ENCODE results near the gene RFTN1.

The RFTN1 gene

GRCh38 chr3:16406166-16406565 is 107.3 kb downstream of the RFTN1 start:
- no peak for DNase-seq (ENCODE audit: low read depth)

GRCh38 chr3:16404349-16404895 is 109.1 kb downstream of the RFTN1 start:
- DNase-seq (ENCODE audit: low read depth) = no peak

GRCh38 chr3:16402451-16402850 is 111.0 kb downstream of the RFTN1 start:
- DNase-seq (ENCODE audit: low read depth) = no peak

GRCh38 chr3:16401273-16401672 is 112.2 kb downstream of the RFTN1 start:
- no peak for DNase-seq (ENCODE audit: low read depth)

- no peak for DNase-seq (ENCODE audit: low read depth)
Observed at GRCh38 chr3:16400106-16400931, 113.2 kb downstream of the RFTN1 start.

- DNase-seq (ENCODE audit: low read depth) = peak; percentile 58
Observed at GRCh38 chr3:16399473-16399872, 114.0 kb downstream of the RFTN1 start.

- no peak for DNase-seq (ENCODE audit: low read depth)
Observed at GRCh38 chr3:16398648-16399047, 114.9 kb downstream of the RFTN1 start.

GRCh38 chr3:16396202-16396601 is 117.3 kb downstream of the RFTN1 start:
- DNase-seq (ENCODE audit: low read depth) = no peak

GRCh38 chr3:16395212-16395611 is 118.3 kb downstream of the RFTN1 start:
- no peak for DNase-seq (ENCODE audit: low read depth)

- no peak for DNase-seq (ENCODE audit: low read depth)
Observed at GRCh38 chr3:16394639-16395038, 118.9 kb downstream of the RFTN1 start.

- DNase-seq (ENCODE audit: low read depth) = no peak
Observed at GRCh38 chr3:16392717-16393116, 120.8 kb downstream of the RFTN1 start.

GRCh38 chr3:16392065-16392464 is 121.4 kb downstream of the RFTN1 start:
- no peak for DNase-seq (ENCODE audit: low read depth)

GRCh38 chr3:16390581-16390980 is 122.9 kb downstream of the RFTN1 start:
- no peak for DNase-seq (ENCODE audit: low read depth)

- peak; percentile 67 for DNase-seq (ENCODE audit: low read depth)
Observed at GRCh38 chr3:16388850-16389441, 124.6 kb downstream of the RFTN1 start.

- DNase-seq (ENCODE audit: low read depth) = no peak
Observed at GRCh38 chr3:16386561-16386960, 126.9 kb downstream of the RFTN1 start.

- no peak for DNase-seq (ENCODE audit: low read depth)
Observed at GRCh38 chr3:16385151-16385550, 128.3 kb downstream of the RFTN1 start.

- DNase-seq (ENCODE audit: low read depth) = no peak
Observed at GRCh38 chr3:16383864-16384263, 129.6 kb downstream of the RFTN1 start.

GRCh38 chr3:16382845-16383244 is 130.7 kb downstream of the RFTN1 start:
- no peak for DNase-seq (ENCODE audit: low read depth)

- DNase-seq (ENCODE audit: low read depth) = no peak
Observed at GRCh38 chr3:16381426-16381825, 132.1 kb downstream of the RFTN1 start.

- no peak for DNase-seq (ENCODE audit: low read depth)
Observed at GRCh38 chr3:16380421-16380820, 133.1 kb downstream of the RFTN1 start.

- no peak for DNase-seq (ENCODE audit: low read depth)
Observed at GRCh38 chr3:16379838-16380237, 133.7 kb downstream of the RFTN1 start.

GRCh38 chr3:16378920-16379319 is 134.6 kb downstream of the RFTN1 start:
- DNase-seq (ENCODE audit: low read depth) = peak; percentile 19

- DNase-seq (ENCODE audit: low read depth) = no peak
Observed at GRCh38 chr3:16378415-16378814, 135.1 kb downstream of the RFTN1 start.

All from GM04503 (cell line).